MM.1S (cell line): Measurements from ENCODE around the gene OBSCN.
"Not testable (repeated sequence)": the region's sequence is repeated elsewhere in the genome, so short reads cannot be mapped to it uniquely, and the experiment has no call there.

Source experiments
- DNase-seq: peaks from one replicate; pipeline ENCODE4 v3.0.0-alpha.2; 2015
- H2AFZ ChIP-seq: fragments of 300-600 bp; sonication (generic); 2 replicates; pipeline ENCODE4 v1.6.0; 2016; ENCODE audit warnings: antibody characterized with exemption, low read length
- H3F3A ChIP-seq: fragments of 300-600 bp; sonication (generic); 2 replicates; pipeline ENCODE4 v1.6.1; 2016; ENCODE audit warnings: mild to moderate bottlenecking, antibody characterized with exemption, low read length, moderate library complexity, mixed read lengths; ENCODE audit not compliant: insufficient read depth
- H3K27ac ChIP-seq: fragments of 300-600 bp; sonication (generic); 2 replicates; pipeline ENCODE4 v1.5.1; 2016; ENCODE audit warnings: mild to moderate bottlenecking, low read length
- H3K27me3 ChIP-seq: fragments of 300-600 bp; sonication (generic); replicated peaks from 2 replicates; pipeline ENCODE4 v1.6.0; 2016; ENCODE audit warnings: low read length; ENCODE audit not compliant: insufficient read depth
- H3K36me3 ChIP-seq: fragments of 300-600 bp; sonication (generic); replicated peaks from 2 replicates; pipeline ENCODE4 v1.6.1; 2016; ENCODE audit warnings: mild to moderate bottlenecking, low read length, mixed read lengths; ENCODE audit not compliant: insufficient read depth
- H3K4me1 ChIP-seq: fragments of 300-600 bp; sonication (generic); 2 replicates; pipeline ENCODE4 v1.6.1; 2016; ENCODE audit warnings: low read length, mixed read lengths
- H3K4me2 ChIP-seq: fragments of 300-600 bp; sonication (generic); 2 replicates; pipeline ENCODE4 v1.6.0; 2016; ENCODE audit warnings: low read depth, low read length
- H3K4me3 ChIP-seq: fragments of 300-600 bp; sonication (generic); 2 replicates; pipeline ENCODE4 v1.5.1; 2016; ENCODE audit warnings: low read length, mixed read lengths
- H3K79me2 ChIP-seq: fragments of 300-600 bp; sonication (generic); 2 replicates; pipeline ENCODE4 v1.6.1; 2016; ENCODE audit warnings: mixed run types, low read length, mixed read lengths
- H3K9ac ChIP-seq: fragments of 300-600 bp; sonication (generic); 2 replicates; pipeline ENCODE4 v1.6.1; 2016; ENCODE audit warnings: low read length, mixed read lengths
- H3K9me2 ChIP-seq: fragments of 300-600 bp; sonication (generic); replicated peaks from 2 replicates; pipeline ENCODE4 v1.6.1; 2016; ENCODE audit warnings: mild to moderate bottlenecking, low read length, mixed read lengths; ENCODE audit not compliant: insufficient read depth
- H3K9me3 ChIP-seq: fragments of 300-600 bp; sonication (generic); replicated peaks from 2 replicates; pipeline ENCODE4 v1.6.1; 2016; ENCODE audit warnings: mild to moderate bottlenecking, low read length, mixed read lengths; ENCODE audit not compliant: insufficient read depth
- H4K20me1 ChIP-seq: fragments of 300-600 bp; sonication (generic); 2 replicates; pipeline ENCODE4 v1.6.1; 2016; ENCODE audit warnings: mild to moderate bottlenecking, low read length, moderate library complexity, mixed read lengths; ENCODE audit not compliant: insufficient read depth
- EZH2 ChIP-seq: fragments of 300-600 bp; sonication (generic); optimal IDR thresholded peaks from 2 replicates; pipeline ENCODE3; 2017; ENCODE audit warnings: low read depth, mild to moderate bottlenecking, antibody characterized with exemption, low read length, mixed read lengths
- EZH2phosphoT487 ChIP-seq: fragments of 300-600 bp; sonication (generic); IDR thresholded peaks from 2 replicates; pipeline ENCODE4 v1.6.1; 2018; ENCODE audit warnings: antibody characterized with exemption, low read length
- TF ChIP-seq, protein P1 (sequence below): fragments of 300-600 bp; sonication (generic); IDR thresholded peaks from 2 replicates; pipeline ENCODE4 v1.5.1; 2016; ENCODE audit warnings: antibody characterized with exemption, low read length, mixed read lengths

OBSCN gene

DNA sequence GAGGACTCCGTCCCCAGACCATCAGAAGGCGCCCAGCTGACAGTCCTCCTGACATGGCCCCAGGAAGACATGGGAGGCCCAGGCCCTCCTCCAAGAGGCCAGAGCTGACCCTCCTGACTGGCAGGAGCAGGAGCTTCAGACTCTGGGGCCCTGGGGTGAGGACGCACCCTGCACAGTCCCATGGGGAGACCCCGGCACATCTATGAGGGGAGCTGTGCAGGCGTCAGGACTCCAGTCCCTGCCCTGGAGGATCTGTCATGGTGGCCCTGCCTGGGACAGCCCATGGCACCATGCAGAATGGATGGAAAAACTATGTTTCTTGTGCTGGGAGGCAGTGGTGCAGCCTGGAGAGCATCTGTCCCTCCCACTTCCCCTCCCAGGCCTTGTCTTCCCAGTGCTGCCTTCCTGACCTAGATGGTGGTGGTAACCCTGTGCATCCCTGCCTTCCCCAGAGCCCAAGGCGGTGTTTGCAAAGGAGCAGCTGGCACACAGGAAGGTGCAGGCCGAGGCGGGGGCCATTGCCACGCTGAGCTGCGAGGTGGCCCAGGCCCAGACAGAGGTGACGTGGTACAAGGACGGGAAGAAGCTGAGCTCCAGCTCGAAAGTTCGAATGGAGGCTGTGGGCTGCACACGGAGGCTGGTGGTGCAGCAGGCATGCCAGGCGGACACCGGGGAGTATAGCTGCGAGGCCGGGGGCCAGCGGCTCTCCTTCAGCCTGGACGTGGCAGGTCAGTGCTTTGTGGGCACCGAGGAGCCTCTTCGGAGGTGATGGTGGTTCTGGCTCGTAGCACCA, 41.9 kb downstream of the OBSCN start:
- H3K36me3 ChIP-seq, result no peaks in the 10 kb centered on the region
- no peak overlapping the region for H3K27ac ChIP-seq
- H2AFZ ChIP-seq, result no peak overlapping the region
- no peaks in the 10 kb centered on the region for H3K9me2 ChIP-seq
- TF ChIP-seq EZH2phosphoT487 (no peak), EZH2 (no peak)
- TF ChIP-seq, protein P1, sequence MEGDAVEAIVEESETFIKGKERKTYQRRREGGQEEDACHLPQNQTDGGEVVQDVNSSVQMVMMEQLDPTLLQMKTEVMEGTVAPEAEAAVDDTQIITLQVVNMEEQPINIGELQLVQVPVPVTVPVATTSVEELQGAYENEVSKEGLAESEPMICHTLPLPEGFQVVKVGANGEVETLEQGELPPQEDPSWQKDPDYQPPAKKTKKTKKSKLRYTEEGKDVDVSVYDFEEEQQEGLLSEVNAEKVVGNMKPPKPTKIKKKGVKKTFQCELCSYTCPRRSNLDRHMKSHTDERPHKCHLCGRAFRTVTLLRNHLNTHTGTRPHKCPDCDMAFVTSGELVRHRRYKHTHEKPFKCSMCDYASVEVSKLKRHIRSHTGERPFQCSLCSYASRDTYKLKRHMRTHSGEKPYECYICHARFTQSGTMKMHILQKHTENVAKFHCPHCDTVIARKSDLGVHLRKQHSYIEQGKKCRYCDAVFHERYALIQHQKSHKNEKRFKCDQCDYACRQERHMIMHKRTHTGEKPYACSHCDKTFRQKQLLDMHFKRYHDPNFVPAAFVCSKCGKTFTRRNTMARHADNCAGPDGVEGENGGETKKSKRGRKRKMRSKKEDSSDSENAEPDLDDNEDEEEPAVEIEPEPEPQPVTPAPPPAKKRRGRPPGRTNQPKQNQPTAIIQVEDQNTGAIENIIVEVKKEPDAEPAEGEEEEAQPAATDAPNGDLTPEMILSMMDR, result no peak
- no peaks in the 10 kb centered on the region for H4K20me1 ChIP-seq
- H3K4me3 ChIP-seq, result no peak overlapping the region
- no peaks in the 10 kb centered on the region for H3K27me3 ChIP-seq
- no peak overlapping the region for H3K9ac ChIP-seq
- H3K79me2 ChIP-seq, result no peaks in the 10 kb centered on the region
- DNase-seq, result no peak
- no peaks in the 10 kb centered on the region for H3K9me3 ChIP-seq
- H3K4me2 ChIP-seq, result no peak overlapping the region
- H3F3A ChIP-seq, result no peaks in the 10 kb centered on the region
- H3K4me1 ChIP-seq, result no peaks in the 10 kb centered on the region

DNA sequence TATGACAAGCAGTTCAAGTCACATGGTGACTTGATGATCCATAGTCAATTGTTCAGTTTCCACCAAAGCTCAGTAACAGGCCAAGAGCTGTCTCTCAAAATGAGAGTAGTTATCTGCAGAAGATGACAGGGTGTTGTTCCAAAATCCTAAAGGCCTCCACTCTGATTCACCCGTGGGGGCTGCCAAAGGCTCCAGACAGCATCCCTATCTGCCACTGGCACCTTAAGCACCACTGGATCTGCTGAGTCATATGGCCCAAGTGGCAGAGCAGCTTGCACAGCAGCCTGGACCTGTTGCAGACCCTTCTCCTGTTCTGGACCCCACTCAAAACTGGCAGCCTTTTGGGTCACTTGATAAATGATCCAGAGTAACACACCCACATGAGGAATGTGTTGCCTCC, 44.6 kb downstream of the OBSCN start:
- H3K9me3 ChIP-seq, H3K36me3 ChIP-seq: not testable (repeated sequence)

DNA sequence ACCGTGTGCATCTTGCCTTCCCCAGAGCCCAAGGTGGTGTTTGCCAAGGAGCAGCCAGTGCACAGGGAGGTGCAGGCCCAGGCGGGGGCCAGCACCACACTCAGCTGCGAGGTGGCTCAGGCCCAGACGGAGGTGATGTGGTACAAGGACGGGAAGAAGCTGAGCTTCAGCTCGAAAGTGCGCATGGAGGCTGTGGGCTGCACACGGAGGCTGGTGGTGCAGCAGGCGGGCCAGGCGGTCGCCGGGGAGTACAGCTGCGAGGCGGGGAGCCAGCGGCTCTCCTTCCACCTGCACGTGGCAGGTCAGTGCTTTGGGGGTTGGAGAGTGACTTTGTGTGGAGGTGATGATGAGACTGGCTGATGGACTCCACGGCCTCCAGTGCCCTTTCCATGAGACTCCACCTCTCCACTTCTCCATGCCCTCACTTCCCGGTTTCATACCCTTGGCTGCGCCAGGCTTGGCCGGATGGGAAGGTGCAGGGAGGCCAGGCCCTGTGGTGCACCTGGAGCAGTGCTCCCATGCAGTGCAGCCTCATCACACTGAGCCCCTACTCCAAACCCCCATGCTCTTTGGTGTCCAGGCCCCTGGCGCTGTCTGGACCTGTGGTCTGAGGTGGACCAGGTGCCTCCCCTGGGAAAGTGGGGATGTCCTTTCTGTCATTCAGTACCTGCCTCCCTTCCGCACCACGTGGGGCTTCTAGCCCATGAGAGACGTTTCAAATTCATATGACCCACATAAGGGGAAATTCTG, 49.0 kb downstream of the OBSCN start:
- Histone ChIP-seq H3K27me3 (no peaks in the 10 kb centered on the region), H3K36me3 (no peaks in the 10 kb centered on the region), H3K9ac (no peak overlapping the region), H3K79me2 (no peaks in the 10 kb centered on the region), H3K4me2 (no peak overlapping the region), H3F3A (no peaks in the 10 kb centered on the region), H3K27ac (no peak overlapping the region), H4K20me1 (no peaks in the 10 kb centered on the region), H3K4me3 (no peak overlapping the region), H3K9me2 (no peaks in the 10 kb centered on the region), H2AFZ (no peak overlapping the region), H3K9me3 (no peaks in the 10 kb centered on the region), H3K4me1 (no peaks in the 10 kb centered on the region)
- DNase-seq, result no peak
- TF ChIP-seq EZH2 (no peak), EZH2phosphoT487 (no peak)
- TF ChIP-seq, protein P1, result no peak

More for the DNA sequence above, 44.6 kb downstream of the OBSCN start:
- not testable (repeated sequence) for H3F3A ChIP-seq, H3K4me2 ChIP-seq, H3K9me2 ChIP-seq, H3K27me3 ChIP-seq, H3K79me2 ChIP-seq, H3K4me1 ChIP-seq, H4K20me1 ChIP-seq, H2AFZ ChIP-seq, H3K4me3 ChIP-seq, DNase-seq, H3K27ac ChIP-seq, H3K9ac ChIP-seq

DNA sequence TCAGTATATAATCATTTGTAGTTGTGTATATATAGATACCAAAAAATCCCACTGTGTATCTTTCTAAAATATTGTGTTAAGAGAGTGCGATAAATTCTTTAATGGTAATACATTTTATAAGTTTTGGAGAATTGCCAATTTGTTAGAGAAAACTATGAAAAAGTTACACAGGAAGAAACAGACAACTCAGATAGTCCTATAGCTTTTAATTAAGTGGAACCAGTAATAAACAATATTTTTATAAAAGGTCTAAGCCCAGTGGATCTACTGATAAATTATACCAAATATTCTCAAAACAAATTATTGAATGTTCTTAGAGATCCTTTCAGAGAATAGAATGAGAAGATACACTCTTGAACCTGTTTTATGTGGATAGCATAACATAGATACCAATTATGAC, 50.6 kb downstream of the OBSCN start:
- Histone ChIP-seq H3K9me3 (no peaks in the 10 kb centered on the region), H3F3A (no peaks in the 10 kb centered on the region), H3K36me3 (no peaks in the 10 kb centered on the region), H3K27me3 (no peaks in the 10 kb centered on the region), H3K9me2 (no peaks in the 10 kb centered on the region), H3K79me2 (no peaks in the 10 kb centered on the region), H3K9ac (no peak overlapping the region), H3K4me3 (no peak overlapping the region), H3K4me2 (no peak overlapping the region), H3K4me1 (no peaks in the 10 kb centered on the region), H3K27ac (no peak overlapping the region), H4K20me1 (no peaks in the 10 kb centered on the region), H2AFZ (no peak overlapping the region)
- no peak for TF ChIP-seq EZH2
- TF ChIP-seq EZH2phosphoT487, result no peak
- TF ChIP-seq, protein P1, result no peak
- DNase-seq, result no peak
